Heart left ventricle (tissue), 16 donors: ENCODE data around the gene PIGT. TPM values are rescaled to one million over a fixed set of nuclear protein-coding genes. Genes with fewer than 3 reads are reported as not detected.

Experiments used
- ATAC-seq, 4 donors: fragments of 200-7000 bp; cut with Tn5 transposase; one replicate each; pipeline ENCODE4 v1.9.1; 2020 to 2022; ENCODE audit warnings: moderate library complexity in 4 of 4, mild to moderate bottlenecking in 3 of 4, moderate number of reproducible peaks in 1 of 4
- DNase-seq, 5 donors: peaks; one replicate each; pipeline ENCODE4 v3.0.0-alpha.2; 2020
- H3K27ac ChIP-seq, 12 donors: fragments of 200-600 bp; sonication (generic) in 4 of 12; one replicate each; pipeline versions ENCODE4 v1.5.0 to v1.8.0; 2016 to 2022; ENCODE audit warnings: mild to moderate bottlenecking in 2 of 12
- H3K27me3 ChIP-seq, 9 donors: fragments of 200-600 bp; sonication (generic) in 2 of 9; one replicate each; pipeline versions ENCODE4 v1.5.1 to v1.8.0; 2016 to 2022; ENCODE audit warnings: mild to moderate bottlenecking in 3 of 9
- H3K36me3 ChIP-seq, 9 donors: fragments of 200-600 bp; sonication (generic) in 2 of 9; one replicate each; pipeline versions ENCODE4 v1.5.0 to v1.8.0; 2018 to 2022; ENCODE audit warnings: mild to moderate bottlenecking in 2 of 9
- H3K4me1 ChIP-seq, 12 donors: fragments of 200-600 bp; sonication (generic) in 4 of 12; one replicate each; pipeline versions ENCODE4 v1.5.0 to v1.8.0; 2016 to 2022; ENCODE audit warnings: mild to moderate bottlenecking in 3 of 12
- H3K4me3 ChIP-seq, 12 donors: fragments of 200-600 bp; sonication (generic) in 4 of 12; one replicate each; pipeline versions ENCODE4 v1.5.0 to v1.8.0; 2017 to 2022; ENCODE audit warnings: mild to moderate bottlenecking in 9 of 12, moderate library complexity in 4 of 12
- H3K9me3 ChIP-seq, 12 donors: fragments of 200-600 bp; sonication (generic) in 4 of 12; one replicate each; pipeline versions ENCODE4 v1.5.0 to v1.8.0; 2016 to 2022; ENCODE audit warnings: mild to moderate bottlenecking in 1 of 12
- POLR2A ChIP-seq, 2 donors: fragments of 450-650 bp; IDR thresholded peaks; one replicate each; pipeline ENCODE4 v1.6.1; 2017; ENCODE audit warnings: antibody characterized with exemption in 2 of 2, mild to moderate bottlenecking in 2 of 2, moderate library complexity in 2 of 2
- WGBS, 4 donors: extraction: QIAGEN DNeasy Blood & Tissue Kit in 2 of 4; methylation state at CpG; one replicate each; pipeline versions ENCODE4 v1.1.5 to v1.1.7; 2013 to 2018; 5-methylcytosine and 5-hydroxymethylcytosine counted together
- intact Hi-C, 10 donors: fragments of 100-400 bp; cut with DNase I; formaldehyde crosslinking; loops; one replicate each; pipeline versions ENCODE4 v1.11.1 to v1.14.2; 2022
- polyA plus RNA-seq, 2 donors: library from polyadenylated mRNA; stranded (reverse); fragments of 200-250 nt; gene quantifications; one replicate each; pipeline ENCODE4 v1.2.3, GENCODE V29; 2013
- total RNA-seq, 9 donors: library from RNA; depleted of rRNA in 2 of 9; stranded (reverse); fragments of >200 nt in 2 of 9; fragmentation: NEBNext Ultra II Directional in 3 of 9; extraction: Animal tissue kit (Norgen Biotek cat#: 25700) in 3 of 9; gene quantifications; one replicate each; pipeline versions ENCODE4 v1.1.0 to v1.2.4, GENCODE V29; 2016 to 2023
- TF ChIP-seq, protein P1 (sequence below), 12 donors: fragments of 200-600 bp; sonication (generic) in 4 of 12; IDR thresholded peaks; one replicate each; pipeline versions ENCODE4 v1.5.0 to v1.8.0; 2018 to 2022; ENCODE audit warnings: antibody characterized with exemption in 12 of 12, mild to moderate bottlenecking in 5 of 12
- donor health status: ischemic (EF 13 %, LVEDD 7.1; RV severe dilation, severe dysfunction).
- donor health status: healthy with polysubstance abuse.
- donor health status: DM: no; HTN: yes; CAD: no.
- donor health status: DM: no; HTN: no; CAD: no.
- donor health status: ischemic (EF 25% LVEDD 6.9; RV normal size, moderate dysfunction).
- donor health status: ischemic (EF 25% LVEDD 5.7; RV mildly dilated, moderate dysfunction).
- donor health status: healthy.
- donor health status: DM: yes; HTN: yes; CAD: no.
- donor health status: ischemic (EF 35%, LVEDD 5.7; RV mildly dilated, moderate dysfunction).
- donor health status: nonischemic (EF 11% LVEDD 7.7; RV severe dilation, severe dysfunction).
- donor health status: DM: yes; HTN: yes; CAD: no.
- donor health status: PGD.
- donor health status: ischemic (EF 29% LVEDD 5.4; RV normal size, mild dysfunction).
- donor health status: nonischemic (EF 23%, LVEDD 6.1; RV moderate dilation, normal function).

PIGT gene
- total and polyA plus RNA-seq, 11 donors: 106 to 224 (median 165) TPM

DNA sequence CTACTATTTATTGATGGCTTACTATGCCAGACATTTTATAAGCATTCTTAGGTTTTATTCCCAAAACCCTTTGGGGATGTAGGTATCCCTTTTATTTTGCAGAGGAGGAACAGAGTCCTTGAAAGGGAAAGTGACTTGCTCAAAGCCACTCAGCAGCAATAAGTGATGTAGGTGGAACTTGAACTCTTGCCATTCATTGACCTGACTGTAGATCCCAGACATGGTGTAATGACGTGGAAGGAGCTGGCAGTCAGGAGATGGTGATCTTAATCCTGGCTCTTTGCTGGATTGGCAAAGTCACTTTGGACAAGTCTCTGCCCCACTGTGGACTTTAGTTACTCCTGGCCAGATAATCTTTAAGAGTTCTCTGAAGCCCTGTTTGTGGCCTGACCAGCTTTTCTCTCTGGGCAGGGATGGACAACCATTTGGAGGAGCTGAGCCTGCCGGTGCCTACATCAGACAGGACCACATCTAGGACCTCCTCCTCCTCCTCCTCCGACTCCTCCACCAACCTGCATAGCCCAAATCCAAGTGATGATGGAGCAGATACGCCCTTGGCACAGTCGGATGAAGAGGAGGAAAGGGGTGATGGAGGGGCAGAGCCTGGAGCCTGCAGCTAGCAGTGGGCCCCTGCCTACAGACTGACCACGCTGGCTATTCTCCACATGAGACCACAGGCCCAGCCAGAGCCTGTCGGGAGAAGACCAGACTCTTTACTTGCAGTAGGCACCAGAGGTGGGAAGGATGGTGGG lies 6.2 kb upstream of the PIGT start:
- no peak for TF ChIP-seq POLR2A (IDR thresholded peaks at IDR 0.05)
- TF ChIP-seq, protein P1, sequence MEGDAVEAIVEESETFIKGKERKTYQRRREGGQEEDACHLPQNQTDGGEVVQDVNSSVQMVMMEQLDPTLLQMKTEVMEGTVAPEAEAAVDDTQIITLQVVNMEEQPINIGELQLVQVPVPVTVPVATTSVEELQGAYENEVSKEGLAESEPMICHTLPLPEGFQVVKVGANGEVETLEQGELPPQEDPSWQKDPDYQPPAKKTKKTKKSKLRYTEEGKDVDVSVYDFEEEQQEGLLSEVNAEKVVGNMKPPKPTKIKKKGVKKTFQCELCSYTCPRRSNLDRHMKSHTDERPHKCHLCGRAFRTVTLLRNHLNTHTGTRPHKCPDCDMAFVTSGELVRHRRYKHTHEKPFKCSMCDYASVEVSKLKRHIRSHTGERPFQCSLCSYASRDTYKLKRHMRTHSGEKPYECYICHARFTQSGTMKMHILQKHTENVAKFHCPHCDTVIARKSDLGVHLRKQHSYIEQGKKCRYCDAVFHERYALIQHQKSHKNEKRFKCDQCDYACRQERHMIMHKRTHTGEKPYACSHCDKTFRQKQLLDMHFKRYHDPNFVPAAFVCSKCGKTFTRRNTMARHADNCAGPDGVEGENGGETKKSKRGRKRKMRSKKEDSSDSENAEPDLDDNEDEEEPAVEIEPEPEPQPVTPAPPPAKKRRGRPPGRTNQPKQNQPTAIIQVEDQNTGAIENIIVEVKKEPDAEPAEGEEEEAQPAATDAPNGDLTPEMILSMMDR (IDR thresholded peaks at IDR 0.05): no peak
- 67 to 78% (median 73%) methylated on average over 7 of the region's 7 CpGs for WGBS, 4 donors
- H3K27ac ChIP-seq: peak overlapping the region in 11 of 12 donors; percentile 96 to 100 (median 99)
- DNase-seq: peak in 1 of 5 donors; percentile 39
- peak overlapping the region in 10 of 12 donors; percentile 69 to 98 (median 88) for H3K4me3 ChIP-seq
- peak in 1 of 4 donors; percentile 1 for ATAC-seq
- peaks cover 0 to 45% (median 34%) of the 10 kb centered on the region in 9 donors for H3K36me3 ChIP-seq
- H3K9me3 ChIP-seq: no peaks in the 10 kb centered on the region
- intact Hi-C loops: loop anchor here in 5 of 10 donors (5.0 to 10.0 kb wide), 3 partner anchors 37 to 445 kb away; partner anchors contain the start of genes STK4 (in 1 of the 5) and TOMM34 (in 1 of the 5)
- peaks cover 0 to 5% (median 0%) of the 10 kb centered on the region in 9 donors for H3K27me3 ChIP-seq
- H3K4me1 ChIP-seq: peaks cover 0 to 56% (median 31%) of the 10 kb centered on the region in 12 donors

DNA sequence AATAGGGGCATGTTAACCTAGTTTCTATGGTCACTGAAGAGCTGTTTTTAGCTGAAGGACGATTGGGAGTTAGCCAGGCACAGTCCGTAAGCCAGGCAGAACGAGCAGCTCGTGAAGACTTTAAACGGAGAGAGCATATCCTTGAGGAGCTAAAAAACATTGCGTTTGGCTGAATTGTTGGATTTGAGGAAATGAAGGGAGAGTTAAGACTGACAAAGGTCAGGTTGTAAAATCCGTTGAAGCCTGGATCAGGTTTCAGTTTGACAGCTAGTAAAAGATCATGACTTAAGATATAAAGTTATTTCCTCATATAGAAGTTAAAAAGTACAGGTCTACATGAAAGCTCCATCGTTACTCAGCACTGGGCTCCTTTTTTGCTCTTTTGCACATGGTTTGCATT lies 5.1 kb upstream of the PIGT start:
- TF ChIP-seq POLR2A (IDR thresholded peaks at IDR 0.05): no peak
- TF ChIP-seq, protein P1 (IDR thresholded peaks at IDR 0.05): no peak
- no peaks in the 10 kb centered on the region for H3K9me3 ChIP-seq
- H3K4me1 ChIP-seq: peaks cover 0 to 57% (median 36%) of the 10 kb centered on the region in 12 donors
- peak overlapping the region; percentile 42 to 100 (median 99) for H3K27ac ChIP-seq
- peak overlapping the region in 2 of 12 donors; percentile 8 to 83 for H3K4me3 ChIP-seq
- H3K27me3 ChIP-seq: peaks cover 0 to 2% (median 0%) of the 10 kb centered on the region in 9 donors
- ATAC-seq (no peak), DNase-seq (no peak)
- H3K36me3 ChIP-seq: peaks cover 0 to 45% (median 34%) of the 10 kb centered on the region in 9 donors
- intact Hi-C loops: loop anchor here in 1 of 10 donors (10.0 kb wide), 1 partner anchor 446 kb away; the partner anchor contains the start of genes STK4 and TOMM34
- WGBS, 4 donors: 42 to 52% (median 45%) methylated on average over 8 of the region's 8 CpGs

DNA sequence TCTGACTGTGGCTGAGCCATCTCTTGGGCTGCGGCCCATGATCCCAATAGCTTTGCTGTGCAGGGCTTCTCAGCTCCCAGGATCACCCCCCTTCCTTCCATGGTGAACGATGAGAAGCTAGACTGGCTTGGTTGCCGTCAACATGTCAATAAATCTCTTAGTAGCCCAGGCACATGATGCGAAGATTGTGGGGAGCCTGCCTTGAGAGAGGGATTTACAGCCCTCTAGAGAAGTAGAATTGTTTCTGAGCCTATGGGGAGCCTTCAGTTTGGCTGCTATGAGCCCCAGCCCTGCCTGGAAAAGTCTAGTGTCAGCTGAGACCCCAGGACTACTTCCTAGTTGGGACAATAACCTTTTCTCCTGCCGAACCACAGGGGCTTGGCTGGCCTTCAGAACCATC lies 3.3 kb upstream of the PIGT start:
- Histone ChIP-seq H3K36me3 (peaks cover 0 to 45% (median 34%) of the 10 kb centered on the region in 9 donors), H3K27ac (peak overlapping the region in 5 of 12 donors; percentile 5 to 99 (median 15)), H3K27me3 (no peaks in the 10 kb centered on the region), H3K4me1 (peaks cover 0 to 62% (median 43%) of the 10 kb centered on the region in 12 donors), H3K9me3 (no peaks in the 10 kb centered on the region), H3K4me3 (no peak overlapping the region)
- 78 to 85% (median 80%) methylated on average over 5 of the region's 5 CpGs for WGBS, 4 donors
- TF ChIP-seq, protein P1 (IDR thresholded peaks at IDR 0.05): no peak
- TF ChIP-seq POLR2A (IDR thresholded peaks at IDR 0.05): no peak
- ATAC-seq: no peak
- intact Hi-C loops: loop anchor here in 1 of 10 donors (10.0 kb wide), 1 partner anchor 448 kb away; the partner anchor contains the start of genes STK4 and TOMM34
- DNase-seq: no peak

DNA sequence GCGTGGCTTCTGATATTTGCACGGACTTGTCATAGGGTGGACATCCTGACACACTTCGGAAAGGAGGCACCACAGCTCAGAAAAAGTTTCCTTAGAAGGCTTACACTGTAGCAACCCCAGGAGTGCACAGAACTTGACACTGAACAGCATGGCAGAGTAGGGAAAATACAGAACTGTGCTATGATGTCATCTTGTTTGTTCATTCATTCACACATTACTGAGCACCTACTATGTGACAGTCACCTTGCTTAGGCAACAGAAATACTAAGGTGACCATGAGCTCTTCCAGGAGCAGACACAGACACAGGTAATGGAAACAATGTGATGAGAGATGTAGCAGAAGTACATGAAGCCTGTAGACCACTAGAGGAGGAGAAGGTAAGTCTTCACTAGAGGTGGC lies 2.5 kb upstream of the PIGT start:
- Histone ChIP-seq H3K4me1 (peaks cover 0 to 62% (median 45%) of the 10 kb centered on the region in 12 donors), H3K27me3 (no peaks in the 10 kb centered on the region), H3K4me3 (no peak overlapping the region), H3K9me3 (no peaks in the 10 kb centered on the region), H3K36me3 (peaks cover 0 to 46% (median 34%) of the 10 kb centered on the region in 9 donors), H3K27ac (no peak overlapping the region)
- DNase-seq (no peak), ATAC-seq (no peak)
- no peak for TF ChIP-seq POLR2A (IDR thresholded peaks at IDR 0.05)
- TF ChIP-seq, protein P1 (IDR thresholded peaks at IDR 0.05): no peak
- intact Hi-C loops: loop anchor here in 1 of 10 donors (10.0 kb wide), 1 partner anchor 449 kb away; the partner anchor contains the start of genes STK4 and TOMM34
- WGBS, 4 donors: 63 to 90% (median 76%) methylated on average over 3 of the region's 3 CpGs
